Cardiac septum (tissue), 1 donor: ENCODE results near the gene EEF2KMT. TPM values are rescaled to one million over a fixed set of nuclear protein-coding genes. Genes with fewer than 3 reads are reported as not detected.
A peak's percentile ranks its signal among the peaks of the same experiment; 100 is the strongest.
"Not testable (repeated sequence)": the region's sequence is repeated elsewhere in the genome, so short reads cannot be mapped to it uniquely, and the experiment has no call there.

ENCODE experiments used
- DNase-seq: peaks from one replicate; pipeline ENCODE4 v3.0.0-alpha.2; 2020; ENCODE audit warnings: low spot score
- intact Hi-C: fragments of 100-400 bp; cut with DNase I; formaldehyde crosslinking; loops from one replicate; pipeline ENCODE4 v1.14.0; 2022
- total RNA-seq: library from RNA; stranded (reverse); fragmentation: NEBNext Ultra II Directional; extraction: Animal tissue kit (Norgen Biotek cat#: 25700); gene quantifications from one replicate; pipeline ENCODE4 v1.2.1, GENCODE V29; 2021
- donor health status: DM: no; HTN: no; CAD: no.

EEF2KMT gene
- total RNA-seq, 1 donor from 2014 or later: 6.1 TPM

GRCh38 chr16:5054876-5055865, 42.4 kb downstream of the EEF2KMT start:
- DNase-seq: peak; percentile 55

GRCh38 chr16:5046914-5047313, 50.7 kb downstream of the EEF2KMT start:
- intact Hi-C loops: no loop called here
- DNase-seq: no peak

More at GRCh38 chr16:5054876-5055865, 42.4 kb downstream of the EEF2KMT start:
- intact Hi-C loops: no loop called here

GRCh38 chr16:5045499-5046115, 52.0 kb downstream of the EEF2KMT start:
- peak; percentile 39 for DNase-seq

GRCh38 chr16:5044581-5044980, 53.0 kb downstream of the EEF2KMT start:
- DNase-seq, intact Hi-C loops: not testable (repeated sequence)

More at GRCh38 chr16:5045499-5046115, 52.0 kb downstream of the EEF2KMT start:
- intact Hi-C loops: no loop called here

- intact Hi-C loops: no loop called here
- peak; percentile 46 for DNase-seq
These were observed 53.5 kb downstream of the EEF2KMT start for GRCh38 chr16:5044011-5044540.

- intact Hi-C loops: no loop called here
- peak; percentile 39 for DNase-seq
These were observed 54.9 kb downstream of the EEF2KMT start for GRCh38 chr16:5042574-5043171.

GRCh38 chr16:5041600-5042133, 55.9 kb downstream of the EEF2KMT start:
- intact Hi-C loops: no loop called here
- DNase-seq: no peak

GRCh38 chr16:5040451-5040850, 57.1 kb downstream of the EEF2KMT start:
- no peak for DNase-seq
- intact Hi-C loops: no loop called here

GRCh38 chr16:5036228-5037156, 61.1 kb downstream of the EEF2KMT start:
- no peak for DNase-seq
- intact Hi-C loops: no loop called here

- no peak for DNase-seq
- intact Hi-C loops: no loop called here
These were observed 61.7 kb downstream of the EEF2KMT start for GRCh38 chr16:5035909-5036227.

Other genes starting within 250 kb of the EEF2KMT start
- gene PPL, start 160.6 kb downstream of the EEF2KMT start, total RNA-seq: 5.6 TPM
- gene SEC14L5, start 139.5 kb downstream of the EEF2KMT start, total RNA-seq: 0.70 TPM
- gene NAGPA, start 63.9 kb downstream of the EEF2KMT start, total RNA-seq: 5.5 TPM
- 8.9 TPM for gene C16orf89, start 31.8 kb downstream of the EEF2KMT start, total RNA-seq
- gene ALG1, start 26.0 kb downstream of the EEF2KMT start, total RNA-seq: 8.0 TPM